H9 (cell line): ENCODE data around the gene MAML1. TPM values are rescaled to one million over a fixed set of nuclear protein-coding genes. Genes with fewer than 3 reads are reported as not detected.

ENCODE experiments used
- DNase-seq: peaks from one replicate; pipeline ENCODE4 v3.0.0-alpha.2; 2017
- H2AFZ ChIP-seq: one replicate; pipeline ENCODE4 v1.6.1; 2013; ENCODE audit warnings: mild to moderate bottlenecking, low read length, control low read depth, moderate library complexity
- H2AK5ac ChIP-seq: 2 replicates; pipeline ENCODE4 v1.6.1; 2013; ENCODE audit warnings: low read length, control low read depth, mixed read lengths; ENCODE audit not compliant: insufficient read length
- H2BK120ac ChIP-seq: one replicate; pipeline ENCODE4 v1.6.1; 2013; ENCODE audit warnings: low read depth, mild to moderate bottlenecking, low read length, control low read depth, inconsistent platforms; ENCODE audit not compliant: poor library complexity, severe bottlenecking
- H2BK12ac ChIP-seq: 2 replicates; pipeline ENCODE4 v1.6.1; 2013; ENCODE audit warnings: low read length, control low read depth, mixed read lengths, low read depth; ENCODE audit not compliant: insufficient read length
- H2BK15ac ChIP-seq: 2 replicates; pipeline ENCODE4 v1.6.1; 2013; ENCODE audit warnings: low read depth, low read length, control low read depth
- H2BK20ac ChIP-seq: one replicate; pipeline ENCODE4 v1.6.1; 2013; ENCODE audit warnings: low read depth, mild to moderate bottlenecking, low read length, control low read depth, inconsistent platforms; ENCODE audit not compliant: poor library complexity, severe bottlenecking
- H2BK5ac ChIP-seq: 2 replicates; pipeline ENCODE4 v1.6.1; 2013; ENCODE audit warnings: low read length, control low read depth, mixed read lengths; ENCODE audit not compliant: insufficient read length
- H3K14ac ChIP-seq: 2 replicates; pipeline ENCODE4 v1.6.1; 2013; ENCODE audit warnings: low read length, control low read depth; ENCODE audit not compliant: insufficient read depth
- H3K18ac ChIP-seq: 2 replicates; pipeline ENCODE4 v1.6.1; 2013; ENCODE audit warnings: low read depth, mild to moderate bottlenecking, mixed read lengths, low read length, control low read depth; ENCODE audit not compliant: insufficient read length
- H3K23ac ChIP-seq: 2 replicates; pipeline ENCODE4 v1.6.1; 2013; ENCODE audit warnings: low read length, control low read depth, mixed read lengths, low read depth; ENCODE audit not compliant: insufficient read length
- H3K23me2 ChIP-seq: 2 replicates; pipeline ENCODE4 v1.6.1; 2013; ENCODE audit warnings: low read depth, mild to moderate bottlenecking, mixed read lengths, low read length, control low read depth; ENCODE audit not compliant: insufficient read length, poor library complexity, severe bottlenecking
- H3K27ac ChIP-seq: 2 replicates; pipeline ENCODE4 v1.5.1; 2013; ENCODE audit warnings: low read length, control low read depth, mixed read lengths, low read depth; ENCODE audit not compliant: insufficient read length
- H3K27me3 ChIP-seq: 2 replicates; pipeline ENCODE4 v1.6.1; 2013; ENCODE audit warnings: low read length, control low read depth, inconsistent platforms; ENCODE audit not compliant: insufficient read depth
- H3K4ac ChIP-seq: 2 replicates; pipeline ENCODE4 v1.6.1; 2013; ENCODE audit warnings: low read depth, mild to moderate bottlenecking, control low read depth, inconsistent platforms, low read length, moderate library complexity
- H3K4me1 ChIP-seq: 2 replicates; pipeline ENCODE4 v1.6.1; 2013; ENCODE audit warnings: low read length, control low read depth, inconsistent platforms; ENCODE audit not compliant: insufficient read depth
- H3K4me2 ChIP-seq: 2 replicates; pipeline ENCODE4 v1.6.1; 2013; ENCODE audit warnings: low read length, control low read depth, mixed read lengths; ENCODE audit not compliant: insufficient read length, insufficient read depth
- H3K56ac ChIP-seq: 2 replicates; pipeline ENCODE4 v1.6.1; 2013; ENCODE audit warnings: low read depth, mild to moderate bottlenecking, mixed read lengths, low read length, control low read depth; ENCODE audit not compliant: insufficient read length
- H3K79me1 ChIP-seq: 2 replicates; pipeline ENCODE4 v1.6.1; 2013; ENCODE audit warnings: low read depth, mild to moderate bottlenecking, moderate library complexity, low read length, control low read depth, inconsistent platforms; ENCODE audit not compliant: insufficient read depth, poor library complexity, severe bottlenecking
- H3K79me2 ChIP-seq: 2 replicates; pipeline ENCODE4 v1.6.1; 2013; ENCODE audit warnings: low read length, control low read depth, inconsistent platforms; ENCODE audit not compliant: insufficient read depth
- H3K9ac ChIP-seq: 2 replicates; pipeline ENCODE4 v1.6.1; 2013; ENCODE audit warnings: low read length, control low read depth, mixed read lengths; ENCODE audit not compliant: insufficient read length; ENCODE audit errors: extremely low read depth
- H3K9me3 ChIP-seq: one replicate; pipeline ENCODE4 v1.6.1; 2013; ENCODE audit warnings: low read depth, low read length, inconsistent platforms; ENCODE audit not compliant: control insufficient read depth
- H3T11ph ChIP-seq: one replicate; pipeline ENCODE4 v1.6.1; 2013; ENCODE audit warnings: mild to moderate bottlenecking, low read length, control low read depth, inconsistent platforms
- H4K20me1 ChIP-seq: one replicate; pipeline ENCODE4 v1.6.1; 2013; ENCODE audit not compliant: control insufficient read depth, insufficient read length, insufficient read depth
- H4K5ac ChIP-seq: 2 replicates; pipeline ENCODE4 v1.6.1; 2013; ENCODE audit warnings: low read depth, mild to moderate bottlenecking, mixed read lengths, low read length, control low read depth; ENCODE audit not compliant: insufficient read length
- H4K8ac ChIP-seq: replicated peaks from 2 replicates; pipeline ENCODE4 v1.6.1; 2013; ENCODE audit warnings: low read length, control low read depth, mixed read lengths, low read depth; ENCODE audit not compliant: insufficient read length
- H4K91ac ChIP-seq: 2 replicates; pipeline ENCODE4 v1.6.1; 2013; ENCODE audit warnings: low read depth, mild to moderate bottlenecking, moderate library complexity, mixed read lengths, low read length, control low read depth; ENCODE audit not compliant: insufficient read length
- H3K27ac Mint-ChIP-seq, 3 experiments: 2 replicates in 2 of 3; 3 replicates in 1 of 3; pipeline ENCODE4 v1.8.0; 2020 to 2021; ENCODE audit warnings: mixed read lengths in 3 of 3, mild to moderate bottlenecking in 1 of 3, moderate library complexity in 1 of 3
- H3K27me3 Mint-ChIP-seq: 2 replicates; pipeline ENCODE4 v1.8.0; 2021; ENCODE audit warnings: low read depth, mild to moderate bottlenecking, moderate library complexity, mixed read lengths
- H3K36me3 Mint-ChIP-seq, 3 experiments: 2 replicates in 2 of 3; 3 replicates in 1 of 3; pipeline ENCODE4 v1.8.0; 2020 to 2021; ENCODE audit warnings: low read depth in 3 of 3, mixed read lengths in 3 of 3; ENCODE audit not compliant: insufficient read depth in 1 of 3
- H3K4me1 Mint-ChIP-seq, 2 experiments: 2 replicates each; pipeline ENCODE4 v1.8.0; 2020; ENCODE audit warnings: mixed read lengths in 2 of 2
- H3K4me3 Mint-ChIP-seq, 2 experiments: 2 replicates in 1 of 2; 3 replicates in 1 of 2; pipeline ENCODE4 v1.8.0; 2020 to 2021; ENCODE audit warnings: mild to moderate bottlenecking in 2 of 2, mixed read lengths in 2 of 2, moderate library complexity in 1 of 2
- H3K9me3 Mint-ChIP-seq, 2 experiments: 2 replicates in 1 of 2; 3 replicates in 1 of 2; pipeline ENCODE4 v1.8.0; 2020; ENCODE audit warnings: mild to moderate bottlenecking in 2 of 2, mixed read lengths in 2 of 2, moderate library complexity in 1 of 2
- CTCF ChIP-seq: fragments of 200-600 bp; sonication (generic); conservative IDR thresholded peaks from 3 replicates; pipeline ENCODE4 v1.8.0; 2021; ENCODE audit warnings: antibody characterized with exemption, mild to moderate bottlenecking
- WGBS: extraction: QIAGEN DNeasy Blood & Tissue Kit; methylation state at CpG from one replicate; pipeline ENCODE4 v1.1.7; 2013; ENCODE audit warnings: missing lambda C conversion rate, low lambda C conversion rate, mixed read lengths; ENCODE audit not compliant: insufficient read length; ENCODE audit errors: extremely low coverage; 5-methylcytosine and 5-hydroxymethylcytosine counted together
- total RNA-seq: library from RNA; stranded (reverse); gene quantifications from 2 replicates; pipeline ENCODE4 v1.2.1, GENCODE V29; 2021

Gene MAML1
- total RNA-seq, 1 experiment from 2014 or later = 50.8 TPM

DNA sequence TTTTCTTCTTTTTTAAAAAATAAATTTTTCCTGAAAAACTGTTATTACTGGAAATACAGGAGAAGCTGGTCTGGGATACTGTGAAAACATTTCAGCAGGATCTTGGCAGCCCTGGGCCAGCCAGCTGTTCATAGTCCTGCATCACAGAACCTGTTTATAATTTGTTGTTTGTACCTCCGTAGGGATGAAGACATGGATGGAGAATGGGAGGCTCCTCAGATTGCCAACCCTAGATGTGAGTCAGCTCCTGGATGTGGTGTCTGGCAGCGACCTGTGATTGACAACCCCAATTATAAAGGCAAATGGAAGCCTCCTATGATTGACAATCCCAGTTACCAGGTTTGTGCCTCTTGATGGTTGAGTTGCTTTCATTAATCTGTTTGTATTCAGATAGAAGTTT lies 12.4 kb upstream of the MAML1 start:
- no peak overlapping the region for H3K23ac ChIP-seq
- no peak for DNase-seq
- Mint-ChIP-seq H3K9me3 (no peaks in the 10 kb centered on the region), H3K4me3 (no peak overlapping the region), H3K4me1 (no peaks in the 10 kb centered on the region), H3K27ac (0 out of 7 replicates have a peak overlapping the region, but pooled peaks of 1 of the 3 experiments have one; percentile 55), H3K36me3 (peaks cover 60 to 92% (median 89%) of the 10 kb centered on the region in 3 experiments), H3K27me3 (no peaks in the 10 kb centered on the region)
- H2BK15ac ChIP-seq = no peak overlapping the region
- H3K4ac ChIP-seq = no peak overlapping the region
- no peak overlapping the region for H2AK5ac ChIP-seq
- peaks cover 6% of the 10 kb centered on the region for H3K79me1 ChIP-seq
- H3K18ac ChIP-seq = no peak overlapping the region
- no peak overlapping the region for H4K8ac ChIP-seq
- no peak overlapping the region for H4K91ac ChIP-seq
- H2BK5ac ChIP-seq = no peak overlapping the region
- no peaks in the 10 kb centered on the region for H3K79me2 ChIP-seq
- H3K9me3 ChIP-seq = no peaks in the 10 kb centered on the region
- no peak for TF ChIP-seq CTCF
- no peak overlapping the region for H2BK12ac ChIP-seq
- no peaks in the 10 kb centered on the region for H3K23me2 ChIP-seq
- H3K27me3 ChIP-seq = no peaks in the 10 kb centered on the region
- no peak overlapping the region for H3K14ac ChIP-seq
- no peak overlapping the region for H2AFZ ChIP-seq
- H3K56ac ChIP-seq = no peak overlapping the region
- H4K5ac ChIP-seq = no peak overlapping the region
- H3K27ac ChIP-seq = no peak overlapping the region
- no peak overlapping the region for H3K9ac ChIP-seq
- no peaks in the 10 kb centered on the region for H3K4me1 ChIP-seq
- no CpG with 5 or more reads among the region's 2 CpGs for WGBS
- no peak overlapping the region for H3K4me2 ChIP-seq
- no peak overlapping the region for H2BK120ac ChIP-seq
- H4K20me1 ChIP-seq = no peaks in the 10 kb centered on the region
- no peak overlapping the region for H2BK20ac ChIP-seq
- H3T11ph ChIP-seq = no peak overlapping the region
